Gastroesophageal sphincter (tissue), 3 donors: ENCODE results near the gene CNGB1.

ENCODE experiments used
- CTCF ChIP-seq, 4 experiments: fragments of 200-600 bp in 2 of 4; fragments of 450-650 bp in 2 of 4; sonication (generic) in 1 of 4; IDR thresholded peaks; one replicate each; pipeline ENCODE4 v1.5.1; 2017 to 2019; ENCODE audit warnings: antibody characterized with exemption in 4 of 4, mild to moderate bottlenecking in 2 of 4, moderate library complexity in 2 of 4
- EP300 ChIP-seq: sonication (generic); formaldehyde crosslinking; IDR thresholded peaks from one replicate; pipeline ENCODE4 v1.6.1; 2017; ENCODE audit warnings: antibody characterized with exemption, mild to moderate bottlenecking
- POLR2A ChIP-seq, 2 donors: fragments of 450-650 bp; IDR thresholded peaks; one replicate each; pipeline ENCODE4 v1.6.1; 2017; ENCODE audit warnings: antibody characterized with exemption in 2 of 2, mild to moderate bottlenecking in 2 of 2, moderate library complexity in 1 of 2
- POLR2AphosphoS5 ChIP-seq: sonication (generic); formaldehyde crosslinking; IDR thresholded peaks from one replicate; pipeline ENCODE4 v1.6.1; 2017; ENCODE audit warnings: antibody characterized with exemption

GRCh38 chr16:57949595-57950238 lies 21.2 kb downstream of the CNGB1 start:
- TF ChIP-seq CTCF (IDR thresholded peaks at IDR 0.05), result no peak
- TF ChIP-seq POLR2AphosphoS5, result no peak
- TF ChIP-seq EP300, result no peak
- TF ChIP-seq POLR2A (IDR thresholded peaks at IDR 0.05), result no peak
